ENCODE data around the gene USPL1. TPM values are rescaled to one million over a fixed set of nuclear protein-coding genes. Genes with fewer than 3 reads are reported as not detected.
"Not testable (repeated sequence)": the region's sequence is repeated elsewhere in the genome, so short reads cannot be mapped to it uniquely, and the experiment has no call there.

USPL1 gene
- total RNA-seq, 1 donor from 2014 or later, result 42.5 TPM

GRCh38 chr13:30605052-30605451 lies 12.7 kb upstream of the USPL1 start:
- TF ChIP-seq EZH2phosphoT487 (IDR thresholded peaks at IDR 0.05) (no peak), EZH2 (IDR thresholded peaks at IDR 0.05) (no peak), CTCF (IDR thresholded peaks at IDR 0.05) (no peak)

GRCh38 chr13:30607186-30607585 lies 10.5 kb upstream of the USPL1 start:
- H4K20me1 ChIP-seq (ENCODE audit: low read depth); H3K4me1 ChIP-seq; H3K27ac ChIP-seq; H3F3A ChIP-seq (ENCODE audit: low read depth); H3K9me3 ChIP-seq (ENCODE audit: low read depth); H2AFZ ChIP-seq (replicated peaks); H3K9me3 Mint-ChIP-seq; H3K4me3 ChIP-seq; H3K27me3 ChIP-seq; H3K36me3 ChIP-seq; H3K4me3 Mint-ChIP-seq; H3K4me1 Mint-ChIP-seq; H3K27ac Mint-ChIP-seq; DNase-seq (ENCODE audit: low spot score); H3K36me3 Mint-ChIP-seq; H3K9ac ChIP-seq; H3K4me2 ChIP-seq; H3K27me3 Mint-ChIP-seq (ENCODE audit: insufficient read depth, low read depth): not testable (repeated sequence)
- peaks cover 12% of the 10 kb centered on the region for H3K79me2 ChIP-seq (ENCODE audit: low read depth)

More at GRCh38 chr13:30605052-30605451, 12.7 kb upstream of the USPL1 start:
- H3K27ac Mint-ChIP-seq, result no peak overlapping the region
- no peak overlapping the region for H2AFZ ChIP-seq (replicated peaks)
- H3K79me2 ChIP-seq (ENCODE audit: low read depth), result no peaks in the 10 kb centered on the region
- H3K27me3 Mint-ChIP-seq (ENCODE audit: insufficient read depth, low read depth), result no peaks in the 10 kb centered on the region
- no peaks in the 10 kb centered on the region for H3K9me3 ChIP-seq (ENCODE audit: low read depth)
- no peaks in the 10 kb centered on the region for H3F3A ChIP-seq (ENCODE audit: low read depth)
- peaks cover 2% of the 10 kb centered on the region for H3K4me1 Mint-ChIP-seq
- no peak overlapping the region for H3K4me3 Mint-ChIP-seq
- peaks cover 2% of the 10 kb centered on the region for H3K4me1 ChIP-seq
- H3K36me3 ChIP-seq, result no peaks in the 10 kb centered on the region
- no peak overlapping the region for H3K9ac ChIP-seq
- H4K20me1 ChIP-seq (ENCODE audit: low read depth), result no peaks in the 10 kb centered on the region
- no peaks in the 10 kb centered on the region for H3K27me3 ChIP-seq
- no peak overlapping the region for H3K27ac ChIP-seq
- H3K4me3 ChIP-seq, result no peak overlapping the region
- no peaks in the 10 kb centered on the region for H3K9me3 Mint-ChIP-seq
- H3K4me2 ChIP-seq, result no peak overlapping the region
- DNase-seq (ENCODE audit: low spot score), result no peak
- H3K36me3 Mint-ChIP-seq, result peaks cover 11% of the 10 kb centered on the region

DNA sequence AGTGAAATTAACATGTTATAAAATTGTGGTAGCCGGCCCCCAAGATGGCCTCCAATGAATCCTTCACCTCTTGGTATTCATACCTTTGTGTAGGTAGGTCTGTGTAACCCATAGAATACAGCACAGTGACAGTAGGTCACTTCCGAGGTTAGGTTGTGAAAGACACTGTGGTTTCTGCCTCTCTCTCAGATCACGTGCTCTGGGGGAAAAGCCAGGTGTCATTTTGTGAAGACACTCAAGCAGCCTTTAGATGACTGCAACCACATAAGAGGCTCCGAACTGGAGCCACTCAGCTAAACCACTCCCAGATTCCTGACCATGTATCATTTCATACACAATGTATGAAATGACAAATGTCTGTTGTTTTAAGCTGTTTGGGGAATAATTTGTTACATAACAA lies 9.8 kb upstream of the USPL1 start:
- H3K27ac Mint-ChIP-seq, result no peak overlapping the region
- H3K36me3 Mint-ChIP-seq, result peaks cover 9% of the 10 kb centered on the region
- Histone ChIP-seq H3K27ac (no peak overlapping the region), H3K4me2 (no peak overlapping the region), H3K9me3 (ENCODE audit: low read depth) (no peaks in the 10 kb centered on the region), H3K9ac (no peak overlapping the region), H3K27me3 (no peaks in the 10 kb centered on the region), H3K79me2 (ENCODE audit: low read depth) (peaks cover 18% of the 10 kb centered on the region), H4K20me1 (ENCODE audit: low read depth) (no peaks in the 10 kb centered on the region), H2AFZ (replicated peaks) (no peak overlapping the region), H3F3A (ENCODE audit: low read depth) (no peaks in the 10 kb centered on the region), H3K4me1 (no peaks in the 10 kb centered on the region), H3K36me3 (no peaks in the 10 kb centered on the region), H3K4me3 (no peak overlapping the region)
- H3K4me1 Mint-ChIP-seq, result no peaks in the 10 kb centered on the region
- no peak for DNase-seq (ENCODE audit: low spot score)
- no peak overlapping the region for H3K4me3 Mint-ChIP-seq
- H3K9me3 Mint-ChIP-seq, result no peaks in the 10 kb centered on the region
- H3K27me3 Mint-ChIP-seq (ENCODE audit: insufficient read depth, low read depth), result no peaks in the 10 kb centered on the region
- TF ChIP-seq EZH2phosphoT487 (IDR thresholded peaks at IDR 0.05) (no peak), EZH2 (IDR thresholded peaks at IDR 0.05) (no peak), CTCF (IDR thresholded peaks at IDR 0.05) (no peak)

DNA sequence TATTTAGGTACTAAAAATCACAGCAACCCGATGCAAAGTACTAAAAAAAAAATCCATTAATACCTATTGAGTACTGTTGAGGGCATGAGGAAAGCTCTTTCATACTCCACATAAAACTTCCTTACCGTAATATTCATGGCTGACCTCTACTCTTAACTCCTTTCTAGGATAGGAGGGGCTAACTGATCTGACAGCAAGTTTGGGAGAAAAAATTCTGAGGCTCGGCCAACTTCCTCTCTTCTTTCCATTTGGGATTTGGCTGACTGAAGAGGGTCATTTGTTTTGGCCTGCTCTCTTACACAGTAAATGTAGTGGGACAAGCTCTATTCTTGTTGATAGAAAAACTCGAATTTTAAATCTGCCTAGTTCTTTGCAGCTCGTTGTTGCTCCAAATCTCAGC lies 9.4 kb upstream of the USPL1 start:
- Histone ChIP-seq H2AFZ (replicated peaks) (no peak overlapping the region), H3K79me2 (ENCODE audit: low read depth) (peaks cover 22% of the 10 kb centered on the region), H3K9me3 (ENCODE audit: low read depth) (no peaks in the 10 kb centered on the region), H3K9ac (no peak overlapping the region), H4K20me1 (ENCODE audit: low read depth) (no peaks in the 10 kb centered on the region), H3K4me3 (no peak overlapping the region), H3K27ac (no peak overlapping the region), H3K36me3 (no peaks in the 10 kb centered on the region), H3K4me1 (no peaks in the 10 kb centered on the region), H3K27me3 (no peaks in the 10 kb centered on the region), H3F3A (ENCODE audit: low read depth) (no peaks in the 10 kb centered on the region), H3K4me2 (no peak overlapping the region)
- H3K27me3 Mint-ChIP-seq (ENCODE audit: insufficient read depth, low read depth), result no peaks in the 10 kb centered on the region
- no peak for DNase-seq (ENCODE audit: low spot score)
- H3K4me1 Mint-ChIP-seq, result no peaks in the 10 kb centered on the region
- no peaks in the 10 kb centered on the region for H3K9me3 Mint-ChIP-seq
- peaks cover 9% of the 10 kb centered on the region for H3K36me3 Mint-ChIP-seq
- no peak overlapping the region for H3K4me3 Mint-ChIP-seq
- no peak for TF ChIP-seq EZH2 (IDR thresholded peaks at IDR 0.05)
- TF ChIP-seq EZH2phosphoT487 (IDR thresholded peaks at IDR 0.05), result no peak
- no peak for TF ChIP-seq CTCF (IDR thresholded peaks at IDR 0.05)
- no peak overlapping the region for H3K27ac Mint-ChIP-seq
